C4-2B (cell line): ENCODE data around the gene PARD3.
A peak's percentile ranks its signal among the peaks of the same experiment; 100 is the strongest.

Experiments used
- H3K27ac ChIP-seq: fragments of 450-650 bp; 2 replicates; pipeline ENCODE4 v1.5.1; 2017
- ZFX ChIP-seq: fragments of 450-650 bp; IDR thresholded peaks from 2 replicates; pipeline ENCODE4 v1.6.1; 2017
- TF ChIP-seq, protein P1 (sequence below): fragments of 450-650 bp; conservative IDR thresholded peaks from 2 replicates; pipeline ENCODE4 v1.5.1; 2017; ENCODE audit warnings: mild to moderate bottlenecking

Gene PARD3

GRCh38 chr10:34091635-34092195 is 723.4 kb downstream of the PARD3 start:
- TF ChIP-seq, protein P1, sequence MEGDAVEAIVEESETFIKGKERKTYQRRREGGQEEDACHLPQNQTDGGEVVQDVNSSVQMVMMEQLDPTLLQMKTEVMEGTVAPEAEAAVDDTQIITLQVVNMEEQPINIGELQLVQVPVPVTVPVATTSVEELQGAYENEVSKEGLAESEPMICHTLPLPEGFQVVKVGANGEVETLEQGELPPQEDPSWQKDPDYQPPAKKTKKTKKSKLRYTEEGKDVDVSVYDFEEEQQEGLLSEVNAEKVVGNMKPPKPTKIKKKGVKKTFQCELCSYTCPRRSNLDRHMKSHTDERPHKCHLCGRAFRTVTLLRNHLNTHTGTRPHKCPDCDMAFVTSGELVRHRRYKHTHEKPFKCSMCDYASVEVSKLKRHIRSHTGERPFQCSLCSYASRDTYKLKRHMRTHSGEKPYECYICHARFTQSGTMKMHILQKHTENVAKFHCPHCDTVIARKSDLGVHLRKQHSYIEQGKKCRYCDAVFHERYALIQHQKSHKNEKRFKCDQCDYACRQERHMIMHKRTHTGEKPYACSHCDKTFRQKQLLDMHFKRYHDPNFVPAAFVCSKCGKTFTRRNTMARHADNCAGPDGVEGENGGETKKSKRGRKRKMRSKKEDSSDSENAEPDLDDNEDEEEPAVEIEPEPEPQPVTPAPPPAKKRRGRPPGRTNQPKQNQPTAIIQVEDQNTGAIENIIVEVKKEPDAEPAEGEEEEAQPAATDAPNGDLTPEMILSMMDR = no peak
- no peak overlapping the region for H3K27ac ChIP-seq

GRCh38 chr10:34089253-34089652 is 725.8 kb downstream of the PARD3 start:
- no peak for TF ChIP-seq ZFX
- TF ChIP-seq, protein P1 = no peak
- no peak overlapping the region for H3K27ac ChIP-seq

- TF ChIP-seq ZFX = no peak
- TF ChIP-seq, protein P1 = no peak
- no peak overlapping the region for H3K27ac ChIP-seq
Observed at GRCh38 chr10:34088208-34088794, 726.8 kb downstream of the PARD3 start.

DNA sequence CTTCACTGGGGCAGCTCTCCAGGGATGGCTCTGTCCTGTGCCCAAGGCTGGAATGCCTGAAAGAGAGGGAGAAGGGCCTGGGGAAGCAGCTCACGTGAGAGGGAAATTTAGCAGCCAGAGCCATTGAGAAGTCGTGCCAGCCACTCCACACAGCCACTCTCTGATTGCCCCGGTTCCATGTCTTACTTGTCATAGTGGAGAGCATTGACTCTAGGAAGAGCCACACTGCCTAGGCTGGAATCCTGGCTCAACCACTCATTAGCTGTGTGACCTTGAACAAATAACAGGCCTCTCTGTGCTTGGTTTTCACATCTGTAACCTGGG is 728.0 kb downstream of the PARD3 start:
- H3K27ac ChIP-seq = no peak overlapping the region
- TF ChIP-seq, protein P1 = no peak
- TF ChIP-seq ZFX = no peak

DNA sequence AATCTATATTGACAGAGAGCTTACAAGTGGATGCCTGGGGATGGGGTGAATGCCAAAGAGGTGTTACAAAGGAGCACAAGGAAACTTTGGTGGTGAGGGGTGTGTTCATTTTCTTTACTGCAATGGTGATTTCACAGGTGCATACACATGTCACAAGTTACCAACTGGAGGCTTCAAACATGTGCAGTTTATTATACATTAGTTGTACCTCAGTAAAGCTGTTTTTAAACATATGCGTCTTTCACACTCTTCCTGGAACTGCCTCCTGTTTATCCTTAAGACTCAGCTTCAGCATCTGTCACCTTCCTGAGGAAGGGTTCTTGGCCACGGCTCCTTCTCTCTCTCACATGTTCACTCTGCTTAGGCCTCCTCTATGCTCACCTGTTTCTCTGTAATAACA is 731.5 kb downstream of the PARD3 start:
- TF ChIP-seq, protein P1 = no peak
- TF ChIP-seq ZFX = no peak
- H3K27ac ChIP-seq = no peak overlapping the region

- no peak for TF ChIP-seq ZFX
- TF ChIP-seq, protein P1 = peak; percentile 26
- H3K27ac ChIP-seq = no peak overlapping the region
Observed at GRCh38 chr10:34081948-34082347, 733.1 kb downstream of the PARD3 start.

DNA sequence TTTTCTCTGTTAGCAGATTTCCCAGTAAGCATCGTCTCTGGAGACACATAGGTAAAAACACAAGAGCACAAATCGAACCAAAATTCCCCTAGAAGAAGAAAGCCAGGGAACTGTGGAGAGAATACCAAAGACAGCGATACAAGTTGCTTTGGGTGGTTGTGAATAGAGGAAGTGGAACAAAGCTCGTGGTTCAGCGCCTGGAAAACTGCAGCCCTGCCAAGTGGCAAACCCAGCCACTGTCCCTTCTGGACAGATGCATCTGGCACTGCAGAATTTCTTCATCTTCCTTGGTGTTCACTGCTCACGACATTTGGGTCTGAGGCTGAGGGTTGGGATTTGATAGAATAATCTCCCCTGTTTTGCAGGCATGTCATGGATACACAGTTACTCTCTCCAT is 733.8 kb downstream of the PARD3 start:
- no peak overlapping the region for H3K27ac ChIP-seq
- TF ChIP-seq, protein P1 = no peak
- no peak for TF ChIP-seq ZFX
